PC-3 (cell line): Measurements from ENCODE around the gene NFIC.

Experiments
- EZH2 ChIP-seq: fragments of 300-600 bp; sonication (generic); IDR thresholded peaks from one replicate; pipeline ENCODE4 v1.6.1; 2017; ENCODE audit warnings: antibody characterized with exemption, mild to moderate bottlenecking, low read length; ENCODE audit not compliant: unreplicated experiment
- EZH2phosphoT487 ChIP-seq: fragments of 300-600 bp; sonication (generic); IDR thresholded peaks from 2 replicates; pipeline ENCODE4 v1.6.1; 2018; ENCODE audit warnings: mild to moderate bottlenecking, antibody characterized with exemption, low read length, borderline replicate concordance
- TF ChIP-seq, protein P1 (sequence below): fragments of 300-600 bp; sonication (generic); conservative IDR thresholded peaks from 2 replicates; pipeline ENCODE4 v1.5.1; 2017; ENCODE audit warnings: antibody characterized with exemption, low read depth, mild to moderate bottlenecking, low read length

DNA sequence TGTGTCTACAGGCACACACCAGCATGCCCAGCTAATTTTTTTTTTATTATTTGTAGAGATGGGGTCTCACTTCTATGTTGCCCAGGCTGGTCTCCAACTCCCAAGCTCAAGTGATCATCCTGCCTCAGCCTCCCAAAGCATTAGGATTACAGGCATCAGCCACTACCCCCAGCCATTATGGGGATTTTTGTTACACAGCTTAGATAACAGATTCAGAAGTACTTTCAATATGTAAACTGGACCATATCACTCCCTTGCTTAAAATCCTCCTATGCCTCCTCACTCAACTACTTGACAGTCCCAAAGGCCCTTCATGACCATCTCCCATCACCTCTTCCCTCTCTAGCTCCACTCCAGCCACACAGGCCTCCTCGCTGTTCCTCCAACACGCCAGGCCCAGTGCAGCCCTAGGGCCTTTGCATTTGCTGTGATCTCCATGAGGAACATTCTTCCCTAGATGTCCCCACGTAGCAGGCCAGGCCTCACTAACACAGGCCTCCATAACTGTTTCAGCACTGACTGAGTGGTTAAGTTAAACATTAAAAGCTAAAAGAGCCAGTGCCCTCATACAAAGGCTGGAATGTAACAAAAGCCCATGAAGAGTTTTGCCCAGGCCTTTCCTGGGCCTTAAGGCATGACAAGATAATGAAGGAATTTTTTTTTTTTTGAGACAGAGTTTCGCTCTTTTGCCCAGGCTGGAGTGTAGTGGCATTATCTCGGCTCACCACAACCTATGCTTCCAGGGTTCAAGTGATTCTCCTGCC lies 131.6 kb downstream of the NFIC start:
- TF ChIP-seq, protein P1, sequence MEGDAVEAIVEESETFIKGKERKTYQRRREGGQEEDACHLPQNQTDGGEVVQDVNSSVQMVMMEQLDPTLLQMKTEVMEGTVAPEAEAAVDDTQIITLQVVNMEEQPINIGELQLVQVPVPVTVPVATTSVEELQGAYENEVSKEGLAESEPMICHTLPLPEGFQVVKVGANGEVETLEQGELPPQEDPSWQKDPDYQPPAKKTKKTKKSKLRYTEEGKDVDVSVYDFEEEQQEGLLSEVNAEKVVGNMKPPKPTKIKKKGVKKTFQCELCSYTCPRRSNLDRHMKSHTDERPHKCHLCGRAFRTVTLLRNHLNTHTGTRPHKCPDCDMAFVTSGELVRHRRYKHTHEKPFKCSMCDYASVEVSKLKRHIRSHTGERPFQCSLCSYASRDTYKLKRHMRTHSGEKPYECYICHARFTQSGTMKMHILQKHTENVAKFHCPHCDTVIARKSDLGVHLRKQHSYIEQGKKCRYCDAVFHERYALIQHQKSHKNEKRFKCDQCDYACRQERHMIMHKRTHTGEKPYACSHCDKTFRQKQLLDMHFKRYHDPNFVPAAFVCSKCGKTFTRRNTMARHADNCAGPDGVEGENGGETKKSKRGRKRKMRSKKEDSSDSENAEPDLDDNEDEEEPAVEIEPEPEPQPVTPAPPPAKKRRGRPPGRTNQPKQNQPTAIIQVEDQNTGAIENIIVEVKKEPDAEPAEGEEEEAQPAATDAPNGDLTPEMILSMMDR: no peak
- TF ChIP-seq EZH2 (no peak), EZH2phosphoT487 (no peak)
